Measurements from ENCODE around the gene SETX. TPM values are rescaled to one million over a fixed set of nuclear protein-coding genes. Genes with fewer than 3 reads are reported as not detected.

SETX gene
- total RNA-seq, 1 experiment from 2014 or later, result 21.0 TPM

GRCh38 chr9:132327537-132327936, 27.2 kb downstream of the SETX start:
- DNase-seq (no peak), ATAC-seq (no peak)
- BruUV-seq (replicated peaks), result no TSS peak
- Histone ChIP-seq H3K4me3 (ENCODE audit: low read length) (no peak overlapping the region), H3K4me2 (ENCODE audit: low read length) (no peak overlapping the region), H4K20me1 (ENCODE audit: low read length) (no peaks in the 10 kb centered on the region), H3K27me3 (ENCODE audit: low read length) (no peaks in the 10 kb centered on the region), H3K79me2 (ENCODE audit: low read length) (no peaks in the 10 kb centered on the region), H2AFZ (ENCODE audit: low read length) (no peak overlapping the region), H3F3A (ENCODE audit: low read length, unreplicated experiment) (no peaks in the 10 kb centered on the region), H3K9me3 (ENCODE audit: low read length) (no peaks in the 10 kb centered on the region), H3K9me2 (replicated peaks; ENCODE audit: low read length) (no peaks in the 10 kb centered on the region), H3K4me1 (ENCODE audit: insufficient read depth, low read length) (no peaks in the 10 kb centered on the region), H3K36me3 (ENCODE audit: low read depth, low read length) (peaks cover 38% of the 10 kb centered on the region), H3K9ac (ENCODE audit: low read length) (no peak overlapping the region), H3K27ac (ENCODE audit: low read length) (no peak overlapping the region)
- CTCF ChIA-PET, result no interaction called here
- intact Hi-C loops (cut with micrococcal nuclease), result no loop called here
- TF ChIP-seq EZH2 (IDR thresholded peaks at IDR 0.05; ENCODE audit: low read length, unreplicated experiment) (no peak), EZH2phosphoT487 (IDR thresholded peaks at IDR 0.05; ENCODE audit: borderline replicate concordance, low read length) (no peak), CTCF (conservative IDR thresholded peaks at IDR 0.05; ENCODE audit: low read depth, low read length) (no peak)
- POLR2A ChIA-PET (ENCODE audit: unreplicated experiment), result interaction anchor here (0.6 kb wide), 1 partner anchor 30 kb away, joined by 3 read pairs; no protein-coding TSS in a partner anchor

- Histone ChIP-seq H3K9me2 (replicated peaks; ENCODE audit: low read length) (no peaks in the 10 kb centered on the region), H2AFZ (ENCODE audit: low read length) (no peak overlapping the region), H4K20me1 (ENCODE audit: low read length) (no peaks in the 10 kb centered on the region), H3F3A (ENCODE audit: low read length, unreplicated experiment) (no peaks in the 10 kb centered on the region), H3K4me3 (ENCODE audit: low read length) (no peak overlapping the region), H3K36me3 (ENCODE audit: low read depth, low read length) (peaks cover 17% of the 10 kb centered on the region; the same call in 1 of the 2 replicates), H3K4me1 (ENCODE audit: insufficient read depth, low read length) (no peaks in the 10 kb centered on the region), H3K9me3 (ENCODE audit: low read length) (no peaks in the 10 kb centered on the region), H3K27ac (ENCODE audit: low read length) (no peak overlapping the region), H3K27me3 (ENCODE audit: low read length) (no peaks in the 10 kb centered on the region), H3K4me2 (ENCODE audit: low read length) (no peak overlapping the region), H3K79me2 (ENCODE audit: low read length) (no peaks in the 10 kb centered on the region), H3K9ac (ENCODE audit: low read length) (no peak overlapping the region)
- ChIA-PET CTCF (interaction anchor here (0.6 kb wide), 1 partner anchor 177 kb away, joined by 6 read pairs; no protein-coding TSS in a partner anchor), POLR2A (ENCODE audit: unreplicated experiment) (no interaction called here)
- no TSS peak for BruUV-seq (replicated peaks)
- no peak for DNase-seq
- intact Hi-C loops (cut with micrococcal nuclease), result no loop called here
- no peak for ATAC-seq
- TF ChIP-seq EZH2 (IDR thresholded peaks at IDR 0.05; ENCODE audit: low read length, unreplicated experiment), result no peak
- no peak for TF ChIP-seq EZH2phosphoT487 (IDR thresholded peaks at IDR 0.05; ENCODE audit: borderline replicate concordance, low read length)
- TF ChIP-seq CTCF (conservative IDR thresholded peaks at IDR 0.05; ENCODE audit: low read depth, low read length), result no peak
Observed at GRCh38 chr9:132324425-132324824, 30.4 kb downstream of the SETX start.

- no peak overlapping the region for H3K27ac ChIP-seq (ENCODE audit: low read length)
- TF ChIP-seq EZH2phosphoT487 (IDR thresholded peaks at IDR 0.05; ENCODE audit: borderline replicate concordance, low read length) (no peak), CTCF (conservative IDR thresholded peaks at IDR 0.05; ENCODE audit: low read depth, low read length) (no peak), EZH2 (IDR thresholded peaks at IDR 0.05; ENCODE audit: low read length, unreplicated experiment) (no peak)
- no peaks in the 10 kb centered on the region for H3K4me1 ChIP-seq (ENCODE audit: insufficient read depth, low read length)
- H4K20me1 ChIP-seq (ENCODE audit: low read length), result no peaks in the 10 kb centered on the region
- no peaks in the 10 kb centered on the region for H3K79me2 ChIP-seq (ENCODE audit: low read length)
- POLR2A ChIA-PET (ENCODE audit: unreplicated experiment), result no interaction called here
- no TSS peak for BruUV-seq (replicated peaks)
- no peak for DNase-seq
- no peak for ATAC-seq
- H3K36me3 ChIP-seq (ENCODE audit: low read depth, low read length), result no peaks in the 10 kb centered on the region
- H3K9me3 ChIP-seq (ENCODE audit: low read length), result no peaks in the 10 kb centered on the region
- CTCF ChIA-PET, result no interaction called here
- H3K9me2 ChIP-seq (replicated peaks; ENCODE audit: low read length), result no peaks in the 10 kb centered on the region
- H3K27me3 ChIP-seq (ENCODE audit: low read length), result no peaks in the 10 kb centered on the region
- intact Hi-C loops (cut with micrococcal nuclease), result no loop called here
- H3K4me2 ChIP-seq (ENCODE audit: low read length), result no peak overlapping the region
- H3K9ac ChIP-seq (ENCODE audit: low read length), result no peak overlapping the region
- no peak overlapping the region for H2AFZ ChIP-seq (ENCODE audit: low read length)
- H3K4me3 ChIP-seq (ENCODE audit: low read length), result no peak overlapping the region
- H3F3A ChIP-seq (ENCODE audit: low read length, unreplicated experiment), result no peaks in the 10 kb centered on the region
Observed at GRCh38 chr9:132319421-132320110, 35.2 kb downstream of the SETX start.
